Measurements from ENCODE around the gene SIRPG. TPM values are rescaled to one million over a fixed set of nuclear protein-coding genes. Genes with fewer than 3 reads are reported as not detected.

SIRPG gene
- total RNA-seq, 1 donor from 2014 or later, result not detected

DNA sequence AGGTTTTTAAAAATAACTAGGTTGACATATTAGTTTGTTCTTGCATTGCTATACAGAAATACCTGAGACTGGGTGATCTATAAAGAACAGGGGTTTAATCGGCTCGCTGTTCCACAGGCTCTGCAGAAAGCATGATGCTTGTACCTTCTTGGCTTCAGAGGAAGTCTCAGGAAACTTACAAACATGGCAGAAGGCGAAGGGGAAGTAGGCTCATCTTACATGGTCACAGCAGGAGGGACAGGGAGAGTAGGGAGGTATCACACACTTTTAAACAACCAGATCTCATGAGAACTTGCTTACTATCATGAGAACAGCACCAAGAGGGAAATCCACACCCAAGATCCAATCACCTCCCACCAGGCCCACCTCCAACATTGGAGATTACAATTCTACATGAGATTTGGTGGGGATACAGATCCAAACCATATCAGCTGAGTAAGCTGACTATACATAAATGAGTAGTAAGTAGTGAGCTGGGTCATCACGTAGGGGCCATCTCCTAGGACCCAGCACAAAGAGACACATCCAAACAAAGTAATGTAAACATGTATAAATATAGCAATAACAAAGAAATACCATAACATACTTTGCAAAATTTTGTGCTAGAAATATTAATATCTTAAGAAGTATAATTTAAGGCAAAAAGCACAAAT lies 31.4 kb upstream of the SIRPG start:
- Histone ChIP-seq H2AFZ (replicated peaks) (no peak overlapping the region), H3K27me3 (peaks cover 53% of the 10 kb centered on the region), H3K79me2 (ENCODE audit: low read depth) (no peaks in the 10 kb centered on the region), H3K36me3 (no peaks in the 10 kb centered on the region), H3K27ac (no peak overlapping the region), H3K4me1 (no peaks in the 10 kb centered on the region), H4K20me1 (ENCODE audit: low read depth) (no peaks in the 10 kb centered on the region), H3F3A (ENCODE audit: low read depth) (no peaks in the 10 kb centered on the region), H3K9ac (no peak overlapping the region), H3K9me3 (ENCODE audit: low read depth) (no peaks in the 10 kb centered on the region), H3K4me3 (no peak overlapping the region), H3K4me2 (no peak overlapping the region)
- Mint-ChIP-seq H3K27me3 (ENCODE audit: insufficient read depth, low read depth) (peaks cover 7% of the 10 kb centered on the region), H3K36me3 (no peaks in the 10 kb centered on the region), H3K4me1 (no peaks in the 10 kb centered on the region), H3K4me3 (no peak overlapping the region), H3K9me3 (peaks cover 3% of the 10 kb centered on the region), H3K27ac (no peak overlapping the region)
- no peak for TF ChIP-seq EZH2phosphoT487 (IDR thresholded peaks at IDR 0.05)
- no peak for TF ChIP-seq EZH2 (IDR thresholded peaks at IDR 0.05)
- TF ChIP-seq, protein P1, sequence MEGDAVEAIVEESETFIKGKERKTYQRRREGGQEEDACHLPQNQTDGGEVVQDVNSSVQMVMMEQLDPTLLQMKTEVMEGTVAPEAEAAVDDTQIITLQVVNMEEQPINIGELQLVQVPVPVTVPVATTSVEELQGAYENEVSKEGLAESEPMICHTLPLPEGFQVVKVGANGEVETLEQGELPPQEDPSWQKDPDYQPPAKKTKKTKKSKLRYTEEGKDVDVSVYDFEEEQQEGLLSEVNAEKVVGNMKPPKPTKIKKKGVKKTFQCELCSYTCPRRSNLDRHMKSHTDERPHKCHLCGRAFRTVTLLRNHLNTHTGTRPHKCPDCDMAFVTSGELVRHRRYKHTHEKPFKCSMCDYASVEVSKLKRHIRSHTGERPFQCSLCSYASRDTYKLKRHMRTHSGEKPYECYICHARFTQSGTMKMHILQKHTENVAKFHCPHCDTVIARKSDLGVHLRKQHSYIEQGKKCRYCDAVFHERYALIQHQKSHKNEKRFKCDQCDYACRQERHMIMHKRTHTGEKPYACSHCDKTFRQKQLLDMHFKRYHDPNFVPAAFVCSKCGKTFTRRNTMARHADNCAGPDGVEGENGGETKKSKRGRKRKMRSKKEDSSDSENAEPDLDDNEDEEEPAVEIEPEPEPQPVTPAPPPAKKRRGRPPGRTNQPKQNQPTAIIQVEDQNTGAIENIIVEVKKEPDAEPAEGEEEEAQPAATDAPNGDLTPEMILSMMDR (IDR thresholded peaks at IDR 0.05), result no peak
- DNase-seq (ENCODE audit: low spot score), result no peak

DNA sequence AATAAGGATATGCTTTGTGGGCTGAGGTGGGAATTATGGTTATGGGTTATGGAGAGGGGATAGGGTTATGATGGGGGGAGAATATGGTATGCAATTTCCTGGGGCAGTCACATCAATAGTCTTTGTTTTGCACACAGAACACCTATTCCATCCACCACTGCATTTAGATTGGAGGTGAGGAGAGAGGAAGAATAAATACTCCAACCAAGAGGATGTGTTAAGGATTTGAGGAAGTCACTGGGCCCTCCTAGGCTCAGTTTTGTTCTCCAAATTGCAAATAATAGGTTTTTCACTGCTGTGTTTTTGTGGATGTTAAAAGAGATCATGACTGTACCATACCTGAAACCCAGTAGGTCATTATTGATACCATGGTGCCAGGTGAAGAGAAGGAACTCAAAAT lies 29.5 kb upstream of the SIRPG start:
- Histone ChIP-seq H3K36me3 (no peaks in the 10 kb centered on the region), H3K9me3 (ENCODE audit: low read depth) (no peaks in the 10 kb centered on the region), H3K4me3 (no peak overlapping the region), H3K4me1 (no peaks in the 10 kb centered on the region), H3K27me3 (peaks cover 57% of the 10 kb centered on the region), H4K20me1 (ENCODE audit: low read depth) (no peaks in the 10 kb centered on the region), H3K4me2 (no peak overlapping the region), H3F3A (ENCODE audit: low read depth) (no peaks in the 10 kb centered on the region), H2AFZ (replicated peaks) (no peak overlapping the region), H3K9ac (no peak overlapping the region), H3K27ac (no peak overlapping the region), H3K79me2 (ENCODE audit: low read depth) (no peaks in the 10 kb centered on the region)
- TF ChIP-seq EZH2 (IDR thresholded peaks at IDR 0.05) (no peak), EZH2phosphoT487 (IDR thresholded peaks at IDR 0.05) (no peak)
- TF ChIP-seq, protein P1 (IDR thresholded peaks at IDR 0.05), result no peak
- H3K4me1 Mint-ChIP-seq, result no peaks in the 10 kb centered on the region
- peaks cover 5% of the 10 kb centered on the region for H3K27me3 Mint-ChIP-seq (ENCODE audit: insufficient read depth, low read depth)
- peaks cover 12% of the 10 kb centered on the region for H3K9me3 Mint-ChIP-seq
- no peak overlapping the region for H3K27ac Mint-ChIP-seq
- H3K4me3 Mint-ChIP-seq, result no peak overlapping the region
- H3K36me3 Mint-ChIP-seq, result no peaks in the 10 kb centered on the region
- no peak for DNase-seq (ENCODE audit: low spot score)

DNA sequence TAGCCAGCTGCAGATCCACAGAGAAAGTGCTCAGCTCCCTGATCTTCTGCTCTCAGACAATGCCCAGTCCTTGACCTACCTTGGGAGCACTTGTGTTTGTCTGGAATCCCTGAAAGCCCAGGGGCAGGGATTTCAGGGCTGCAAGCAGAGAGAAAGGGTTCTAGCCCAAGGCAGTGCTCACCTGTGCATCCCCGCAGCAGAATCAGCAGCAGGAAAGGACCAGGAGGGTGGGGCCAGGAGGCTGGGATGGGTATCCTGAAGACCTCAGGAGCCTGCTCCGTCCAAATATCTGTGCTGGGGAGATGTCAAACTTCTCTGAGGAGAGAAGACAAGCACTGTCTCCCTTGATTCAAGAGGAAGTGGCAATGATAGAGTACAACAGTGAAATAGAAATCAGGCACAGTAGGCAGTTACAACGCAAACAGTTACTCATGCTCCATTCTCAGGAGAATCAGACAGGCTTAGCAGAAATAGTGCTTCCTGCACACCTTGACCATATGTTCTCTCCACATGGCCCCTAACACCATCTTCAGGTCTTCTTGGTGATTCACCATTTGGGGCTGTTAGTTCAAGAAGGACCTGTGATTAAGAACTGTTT lies 28.7 kb upstream of the SIRPG start:
- Histone ChIP-seq H3K27ac (no peak overlapping the region), H3K9ac (no peak overlapping the region), H3K4me2 (no peak overlapping the region), H3K27me3 (peaks cover 64% of the 10 kb centered on the region), H3K4me3 (no peak overlapping the region), H3K36me3 (no peaks in the 10 kb centered on the region), H3K9me3 (ENCODE audit: low read depth) (no peaks in the 10 kb centered on the region), H3K4me1 (no peaks in the 10 kb centered on the region), H3K79me2 (ENCODE audit: low read depth) (no peaks in the 10 kb centered on the region), H4K20me1 (ENCODE audit: low read depth) (no peaks in the 10 kb centered on the region), H2AFZ (replicated peaks) (no peak overlapping the region), H3F3A (ENCODE audit: low read depth) (no peaks in the 10 kb centered on the region)
- no peak overlapping the region for H3K4me3 Mint-ChIP-seq
- no peak for TF ChIP-seq EZH2phosphoT487 (IDR thresholded peaks at IDR 0.05)
- TF ChIP-seq EZH2 (IDR thresholded peaks at IDR 0.05), result no peak
- TF ChIP-seq, protein P1 (IDR thresholded peaks at IDR 0.05), result no peak
- no peaks in the 10 kb centered on the region for H3K4me1 Mint-ChIP-seq
- peaks cover 12% of the 10 kb centered on the region for H3K9me3 Mint-ChIP-seq
- no peak overlapping the region for H3K27ac Mint-ChIP-seq
- H3K36me3 Mint-ChIP-seq, result no peaks in the 10 kb centered on the region
- peaks cover 5% of the 10 kb centered on the region for H3K27me3 Mint-ChIP-seq (ENCODE audit: insufficient read depth, low read depth)
- DNase-seq (ENCODE audit: low spot score), result no peak
